Lower leg skin (tissue), 4 donors: ENCODE results near the gene GTF2F2. TPM values are rescaled to one million over a fixed set of nuclear protein-coding genes. Genes with fewer than 3 reads are reported as not detected.

Experiments used
- DNase-seq, 2 donors: peaks; one replicate each; pipeline ENCODE4 v3.0.0-alpha.2; 2019; ENCODE audit warnings: low spot score in 2 of 2
- H3K4me3 ChIP-seq: fragments of 200-600 bp; sonication (generic); 2 replicates; pipeline ENCODE4 v1.5.1; 2017; ENCODE audit warnings: mild to moderate bottlenecking, low read depth; ENCODE audit not compliant: poor library complexity, severe bottlenecking
- POLR2A ChIP-seq, 2 donors: fragments of 450-650 bp; IDR thresholded peaks; one replicate each; pipeline ENCODE4 v1.6.1; 2016 to 2017; ENCODE audit warnings: antibody characterized with exemption in 2 of 2, mild to moderate bottlenecking in 1 of 2, moderate library complexity in 1 of 2
- whole genome bisulfite sequencing, 2 donors: methylation state at CpG; one replicate each; pipeline ENCODE4 v1.1.5; 2018; 5-methylcytosine and 5-hydroxymethylcytosine counted together
- intact Hi-C: fragments of 100-400 bp; cut with DNase I; formaldehyde crosslinking; loops from one replicate; pipeline ENCODE4 v1.15.0; 2023; ENCODE audit warnings: low total_unique reads
- total RNA-seq, 4 donors: library from RNA; depleted of rRNA; stranded (reverse); fragments of >200 nt; gene quantifications; one replicate each; pipeline ENCODE4 v1.1.0, GENCODE V29; 2016
- TF ChIP-seq, protein P1 (sequence below), 3 donors: fragments of 450-650 bp; IDR thresholded peaks; one replicate each; pipeline ENCODE4 v1.5.1; 2016; ENCODE audit warnings: antibody characterized with exemption in 3 of 3, mild to moderate bottlenecking in 3 of 3, moderate library complexity in 2 of 3

GTF2F2 gene
- total RNA-seq, 4 donors from 2014 or later, result 35.6 to 52.4 (median 45.3) TPM

DNA sequence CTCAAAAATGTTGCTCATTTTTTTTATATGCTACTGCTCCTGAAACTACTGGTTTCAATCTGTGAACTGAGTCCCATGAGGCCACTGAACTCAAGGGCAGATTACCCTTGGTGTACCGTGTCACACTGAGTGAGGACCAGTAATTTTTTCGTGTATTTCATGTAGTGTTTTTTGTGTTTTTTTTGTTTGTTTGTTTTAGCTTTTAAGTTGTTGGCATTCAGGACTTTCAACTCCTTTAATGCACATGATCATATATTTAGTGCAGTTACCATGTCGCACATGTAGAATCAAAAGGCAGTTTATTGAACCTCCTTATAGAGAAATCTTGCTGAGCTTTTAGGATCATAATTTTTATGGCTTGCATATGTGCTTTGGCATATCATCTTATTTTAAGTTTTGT, 162.7 kb downstream of the GTF2F2 start:
- intact Hi-C loops, result no loop called here
- no peak for TF ChIP-seq POLR2A (IDR thresholded peaks at IDR 0.05)
- TF ChIP-seq, protein P1, sequence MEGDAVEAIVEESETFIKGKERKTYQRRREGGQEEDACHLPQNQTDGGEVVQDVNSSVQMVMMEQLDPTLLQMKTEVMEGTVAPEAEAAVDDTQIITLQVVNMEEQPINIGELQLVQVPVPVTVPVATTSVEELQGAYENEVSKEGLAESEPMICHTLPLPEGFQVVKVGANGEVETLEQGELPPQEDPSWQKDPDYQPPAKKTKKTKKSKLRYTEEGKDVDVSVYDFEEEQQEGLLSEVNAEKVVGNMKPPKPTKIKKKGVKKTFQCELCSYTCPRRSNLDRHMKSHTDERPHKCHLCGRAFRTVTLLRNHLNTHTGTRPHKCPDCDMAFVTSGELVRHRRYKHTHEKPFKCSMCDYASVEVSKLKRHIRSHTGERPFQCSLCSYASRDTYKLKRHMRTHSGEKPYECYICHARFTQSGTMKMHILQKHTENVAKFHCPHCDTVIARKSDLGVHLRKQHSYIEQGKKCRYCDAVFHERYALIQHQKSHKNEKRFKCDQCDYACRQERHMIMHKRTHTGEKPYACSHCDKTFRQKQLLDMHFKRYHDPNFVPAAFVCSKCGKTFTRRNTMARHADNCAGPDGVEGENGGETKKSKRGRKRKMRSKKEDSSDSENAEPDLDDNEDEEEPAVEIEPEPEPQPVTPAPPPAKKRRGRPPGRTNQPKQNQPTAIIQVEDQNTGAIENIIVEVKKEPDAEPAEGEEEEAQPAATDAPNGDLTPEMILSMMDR (IDR thresholded peaks at IDR 0.05), result no peak
- WGBS, 2 donors, result 77 to 80% methylated on average over 3 of the region's 3 CpGs
- H3K4me3 ChIP-seq, result no peak overlapping the region
- DNase-seq, result no peak

DNA sequence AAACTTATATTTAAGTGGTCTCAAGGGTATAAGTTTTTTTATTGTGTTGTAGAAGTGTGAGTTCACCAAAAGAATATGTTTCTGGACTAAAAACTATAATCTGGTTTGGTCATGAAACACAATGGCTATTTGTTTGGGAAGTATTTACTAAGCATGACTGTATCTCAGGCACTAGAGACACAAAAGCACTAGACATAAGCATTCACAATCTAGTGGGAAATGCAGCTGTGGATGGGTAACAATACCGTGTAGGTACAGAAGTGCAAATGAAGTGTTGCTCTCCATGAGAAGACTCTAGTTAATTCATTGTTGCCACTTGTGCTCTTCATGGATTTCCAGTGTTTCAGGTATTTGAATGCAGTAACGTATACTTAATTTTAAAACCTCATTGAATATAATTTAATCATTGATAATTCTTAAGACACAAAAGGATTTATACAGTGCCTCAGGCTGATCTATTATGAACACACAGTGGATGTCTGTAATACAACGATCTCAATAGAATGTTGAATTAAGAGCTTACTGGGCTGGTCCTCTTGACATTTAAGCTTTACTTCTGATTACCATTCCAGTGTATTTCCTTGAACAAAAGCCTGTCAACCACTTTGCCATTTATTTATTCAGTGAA, 169.7 kb downstream of the GTF2F2 start:
- WGBS, 2 donors, result 83 to 91% methylated on average over 3 of the region's 3 CpGs
- no peak for TF ChIP-seq POLR2A (IDR thresholded peaks at IDR 0.05)
- TF ChIP-seq, protein P1 (IDR thresholded peaks at IDR 0.05), result no peak
- no peak for DNase-seq
- H3K4me3 ChIP-seq, result no peak overlapping the region
- intact Hi-C loops, result no loop called here

DNA sequence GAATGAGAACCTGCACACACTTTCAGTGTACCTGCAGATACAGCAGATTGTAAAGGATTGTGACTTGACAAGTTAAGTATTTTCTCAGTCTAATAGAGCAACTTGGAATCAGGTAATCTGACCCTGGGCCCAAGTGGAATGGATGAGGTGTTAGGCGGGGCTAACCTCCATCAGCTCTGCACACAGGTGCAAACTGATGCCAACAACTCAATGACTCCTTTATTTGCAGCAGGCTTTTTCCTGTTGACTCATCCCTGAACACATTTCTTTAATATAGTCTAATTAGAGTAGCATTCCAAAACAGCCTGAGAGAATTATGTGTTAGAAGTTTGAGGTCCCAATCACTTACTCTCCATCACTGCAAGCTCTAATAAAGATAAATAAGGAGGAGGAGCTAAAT, 171.9 kb downstream of the GTF2F2 start:
- WGBS, 2 donors, result 55 to 69% methylated on average over 1 of the region's 1 CpG
- intact Hi-C loops, result no loop called here
- H3K4me3 ChIP-seq, result no peak overlapping the region
- no peak for TF ChIP-seq POLR2A (IDR thresholded peaks at IDR 0.05)
- TF ChIP-seq, protein P1 (IDR thresholded peaks at IDR 0.05), result no peak
- peak in 1 of 2 donors; percentile 13 for DNase-seq

DNA sequence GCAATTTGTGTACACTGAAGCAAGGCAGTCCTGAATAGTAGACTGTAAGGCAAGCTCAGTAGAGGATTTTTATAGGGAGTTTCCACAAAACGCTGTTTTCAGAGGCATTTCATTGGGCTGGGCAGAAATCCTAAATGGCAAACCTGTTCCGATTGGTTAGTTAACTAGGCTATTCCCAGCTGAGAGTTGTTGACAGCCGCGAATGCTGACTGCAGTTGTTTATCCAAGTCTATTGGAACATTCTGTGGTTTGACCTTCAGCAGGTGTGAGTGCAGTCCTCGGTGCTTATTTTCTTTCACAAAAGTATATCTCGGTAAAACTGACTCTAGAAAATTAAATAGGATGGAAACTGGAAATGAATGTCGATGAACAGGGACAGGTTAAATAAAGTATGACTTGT, 175.2 kb downstream of the GTF2F2 start:
- DNase-seq, result no peak
- no peak overlapping the region for H3K4me3 ChIP-seq
- intact Hi-C loops, result no loop called here
- TF ChIP-seq, protein P1 (IDR thresholded peaks at IDR 0.05), result no peak
- no peak for TF ChIP-seq POLR2A (IDR thresholded peaks at IDR 0.05)
- 86 to 90% methylated on average over 7 of the region's 7 CpGs for WGBS, 2 donors

DNA sequence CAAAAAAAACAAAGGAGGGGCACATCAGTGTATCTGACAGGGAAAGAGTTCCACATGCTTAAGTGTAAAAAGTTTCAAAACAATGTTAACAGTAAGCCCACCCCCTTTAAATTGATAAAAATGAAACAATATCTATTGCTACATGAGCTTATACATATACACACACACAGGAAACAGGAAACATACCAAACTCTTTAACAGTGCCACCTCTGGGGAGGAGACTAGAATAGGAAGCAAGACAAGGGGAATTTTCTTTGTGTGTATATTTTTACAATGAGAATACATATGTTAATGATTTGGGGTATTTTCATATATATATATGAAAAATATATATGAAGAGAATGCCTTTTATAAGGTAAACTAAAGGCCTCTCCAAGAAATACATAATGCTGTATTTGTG, 175.9 kb downstream of the GTF2F2 start:
- intact Hi-C loops, result no loop called here
- DNase-seq, result no peak
- TF ChIP-seq, protein P1 (IDR thresholded peaks at IDR 0.05), result no peak
- TF ChIP-seq POLR2A (IDR thresholded peaks at IDR 0.05), result no peak
- H3K4me3 ChIP-seq, result no peak overlapping the region
